ENCODE results near the gene ANXA2R. TPM values are rescaled to one million over a fixed set of nuclear protein-coding genes. Genes with fewer than 3 reads are reported as not detected.
A peak's percentile ranks its signal among the peaks of the same experiment; 100 is the strongest.
"Not testable (repeated sequence)": the region's sequence is repeated elsewhere in the genome, so short reads cannot be mapped to it uniquely, and the experiment has no call there.

The ANXA2R gene
- total and polyA plus RNA-seq, 4 experiments from 2014 or later = 35.8 to 47.8 (median 45.2) TPM

DNA sequence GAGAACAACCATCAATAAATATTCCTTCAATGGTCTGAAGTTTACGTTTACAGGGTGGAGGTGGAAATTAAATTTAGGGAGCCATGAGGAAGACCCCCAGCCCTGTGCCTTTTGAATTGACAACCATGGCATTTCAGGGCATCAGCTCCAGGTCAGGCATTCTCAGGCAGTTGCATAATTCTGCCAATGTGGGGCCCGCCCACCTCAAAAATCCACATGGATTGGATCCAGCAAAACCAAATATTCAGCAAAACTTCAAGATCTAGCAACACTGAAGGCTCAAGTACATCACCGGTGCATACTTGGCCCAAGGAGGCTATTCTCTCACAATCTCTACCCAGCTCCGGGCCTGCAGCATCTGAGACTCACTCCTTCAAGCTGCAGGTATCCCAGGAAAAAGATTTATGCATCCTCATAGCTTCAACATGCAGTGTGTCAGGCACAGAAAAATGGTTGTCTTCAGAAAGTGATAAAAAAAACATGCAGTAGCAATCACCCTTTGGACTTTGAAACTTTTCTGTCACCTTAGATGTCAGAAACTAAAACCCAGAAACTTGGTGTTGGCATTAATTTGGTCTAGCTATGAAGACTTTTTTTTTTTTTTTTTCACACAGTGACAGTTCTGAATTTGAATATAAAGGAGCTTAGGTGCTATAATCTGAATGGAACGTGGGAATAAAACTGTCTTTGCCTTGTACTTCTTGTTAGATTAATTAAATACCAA is 21.4 kb upstream of the ANXA2R start:
- Mint-ChIP-seq H3K9me3 (peaks cover 0 to 26% (median 17%) of the 10 kb centered on the region in 8 donors), H3K36me3 (peaks cover 20 to 26% of the 10 kb centered on the region in 2 donors), H3K27ac (peak overlapping the region; percentile 20 to 93 (median 77)), H3K27me3 (no peaks in the 10 kb centered on the region), H3K4me1 (peaks cover 8 to 17% (median 13%) of the 10 kb centered on the region in 4 donors), H3K4me3 (no peak overlapping the region)
- POLR2A ChIA-PET (ENCODE audit: partially characterized antibody) = interaction anchor here (0.8 to 2.5 kb wide), 13 partner anchors 15 to 251 kb away, joined by 3 to 36 read pairs (median 6); partner anchors contain the start of genes HMGCS1 and ZNF131
- intact Hi-C loops (cut with micrococcal nuclease) = no loop called here
- H3K36me3 ChIP-seq (ENCODE audit: insufficient read depth, low read length) = no peaks in the 10 kb centered on the region
- no peak overlapping the region for H3K27ac ChIP-seq (ENCODE audit: low read depth, low read length)
- CTCF ChIA-PET (ENCODE audit: partially characterized antibody) = interaction anchor here (0.9 to 1.9 kb wide), 7 partner anchors 15 to 157 kb away, joined by 3 to 4 read pairs (median 3); no protein-coding TSS in a partner anchor
- DNase-seq = no peak
- H3K4me3 ChIP-seq (ENCODE audit: low read length in 2 of 2) = no peak overlapping the region
- no peaks in the 10 kb centered on the region for H3K27me3 ChIP-seq (ENCODE audit: insufficient read depth, low read length)
- peaks cover 8% of the 10 kb centered on the region for H3K4me1 ChIP-seq (ENCODE audit: insufficient read depth, low read length)
- H3K9me3 ChIP-seq (ENCODE audit: control insufficient read depth in 1 of 2, low read length in 2 of 2) = no peaks in the 10 kb centered on the region

DNA sequence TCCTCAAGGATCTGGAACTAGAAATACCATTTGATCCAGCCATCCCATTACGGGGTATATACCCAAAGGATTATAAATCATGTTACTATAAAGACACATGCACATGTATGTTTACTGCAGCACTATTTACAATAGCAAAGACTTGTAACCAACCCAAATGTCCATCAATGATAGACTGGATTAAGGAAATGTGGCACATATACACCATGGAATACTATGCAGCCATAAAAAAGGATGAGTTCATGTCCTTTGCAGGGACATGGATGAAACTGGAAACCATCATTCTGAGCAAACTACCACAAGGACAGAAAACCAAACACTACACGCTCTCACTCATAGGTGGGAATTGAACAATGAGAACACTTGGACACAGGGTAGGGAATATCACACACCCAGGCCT is 19.9 kb upstream of the ANXA2R start:
- H3K4me3 Mint-ChIP-seq; H3K36me3 ChIP-seq (ENCODE audit: insufficient read depth, low read length); H3K27me3 Mint-ChIP-seq; H3K27ac ChIP-seq (ENCODE audit: low read depth, low read length); H3K27me3 ChIP-seq (ENCODE audit: insufficient read depth, low read length); H3K9me3 ChIP-seq (ENCODE audit: control insufficient read depth in 1 of 2, low read length in 2 of 2); DNase-seq; CTCF ChIA-PET (ENCODE audit: partially characterized antibody); H3K4me3 ChIP-seq (ENCODE audit: low read length in 2 of 2); intact Hi-C loops (cut with micrococcal nuclease); H3K4me1 ChIP-seq (ENCODE audit: insufficient read depth, low read length): not testable (repeated sequence)
- Mint-ChIP-seq H3K4me1 (peaks cover 8 to 17% (median 12%) of the 10 kb centered on the region in 4 donors), H3K9me3 (peaks cover 0 to 34% (median 27%) of the 10 kb centered on the region in 8 donors), H3K27ac (peak overlapping the region in 3 of 7 donors; percentile 46 to 80 (median 72)), H3K36me3 (peaks cover 22 to 30% of the 10 kb centered on the region in 2 donors)
- POLR2A ChIA-PET (ENCODE audit: partially characterized antibody) = interaction anchor here (2.5 kb wide), 1 partner anchor 68 kb away, joined by 12 read pairs; no protein-coding TSS in a partner anchor

DNA sequence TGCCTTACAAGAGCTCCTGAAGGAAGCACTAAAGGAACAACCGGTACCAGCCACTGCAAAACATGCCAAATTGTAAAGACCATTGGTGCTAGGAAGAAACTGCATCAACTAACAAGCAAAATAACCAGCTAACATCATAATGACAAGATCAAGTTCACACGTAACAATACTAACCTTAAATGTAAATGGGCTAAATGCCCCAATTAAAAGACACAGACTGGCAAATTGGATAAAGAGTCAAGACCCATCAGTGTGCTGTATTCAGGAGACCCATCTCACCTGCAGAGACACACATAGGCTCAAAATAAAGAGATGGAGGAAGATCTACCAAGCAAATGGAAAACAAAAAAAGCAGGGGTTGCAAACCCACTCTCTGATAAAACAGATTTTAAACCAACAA is 15.0 kb upstream of the ANXA2R start:
- intact Hi-C loops (cut with micrococcal nuclease); H3K4me1 Mint-ChIP-seq; H3K36me3 ChIP-seq (ENCODE audit: insufficient read depth, low read length); CTCF ChIA-PET (ENCODE audit: partially characterized antibody); DNase-seq; H3K27ac Mint-ChIP-seq; H3K4me1 ChIP-seq (ENCODE audit: insufficient read depth, low read length); H3K4me3 Mint-ChIP-seq; H3K4me3 ChIP-seq (ENCODE audit: low read length in 2 of 2); H3K27ac ChIP-seq (ENCODE audit: low read depth, low read length); H3K27me3 Mint-ChIP-seq; H3K27me3 ChIP-seq (ENCODE audit: insufficient read depth, low read length); H3K9me3 ChIP-seq (ENCODE audit: control insufficient read depth in 1 of 2, low read length in 2 of 2): not testable (repeated sequence)
- Mint-ChIP-seq H3K9me3 (peaks cover 0 to 33% (median 20%) of the 10 kb centered on the region in 8 donors), H3K36me3 (peaks cover 34 to 47% of the 10 kb centered on the region in 2 donors)
- POLR2A ChIA-PET (ENCODE audit: partially characterized antibody) = interaction anchor here (2.7 to 6.3 kb wide), 2 partner anchors 9 to 13 kb away, joined by 18 to 26 read pairs; no protein-coding TSS in a partner anchor

DNA sequence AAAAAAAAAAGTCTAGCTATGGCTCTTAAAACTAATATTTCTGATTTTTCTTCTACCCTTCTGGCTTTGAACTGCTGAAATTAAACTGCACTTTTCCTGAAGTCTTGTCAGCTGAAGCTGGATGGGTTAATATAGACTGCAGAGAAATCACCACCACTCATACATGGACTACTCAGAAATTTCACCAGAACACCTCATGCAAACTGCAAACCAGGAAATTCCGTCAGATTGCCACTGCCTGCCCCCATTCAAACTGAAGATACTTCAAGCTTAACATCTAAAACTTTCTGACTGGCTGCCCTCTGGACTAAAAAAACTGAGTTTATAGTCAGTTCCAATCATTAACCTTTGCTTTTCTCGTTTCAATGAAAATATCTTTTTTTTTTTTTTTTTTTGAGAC is 11.6 kb upstream of the ANXA2R start:
- H3K36me3 Mint-ChIP-seq = peaks cover 31 to 44% of the 10 kb centered on the region in 2 donors
- ChIA-PET CTCF (ENCODE audit: partially characterized antibody) (interaction anchor here (0.5 to 1.0 kb wide), 2 partner anchors 52 to 58 kb away, joined by 3 to 4 read pairs; no protein-coding TSS in a partner anchor), POLR2A (ENCODE audit: partially characterized antibody) (interaction anchor here (6.3 kb wide), 1 partner anchor 13 kb away, joined by 26 read pairs; no protein-coding TSS in a partner anchor)

DNA sequence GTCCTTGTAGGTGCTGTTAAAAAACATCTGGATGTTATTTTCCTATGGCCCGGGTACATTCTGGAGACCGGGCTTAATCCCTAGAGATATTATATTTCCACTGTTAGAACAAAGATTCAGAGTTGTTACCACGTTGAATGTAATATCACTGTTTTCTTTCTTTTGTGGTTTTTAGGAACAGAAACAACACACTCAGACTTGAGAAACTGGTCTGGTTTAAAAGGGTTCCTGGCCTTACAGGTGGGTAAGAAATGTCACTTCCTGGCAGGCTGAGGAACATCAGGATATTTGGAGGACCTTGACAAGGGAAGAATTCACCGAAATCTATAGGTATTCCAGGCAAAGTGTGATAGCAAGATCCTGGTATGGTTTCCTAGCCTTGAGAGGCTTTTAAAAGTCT is 10.3 kb upstream of the ANXA2R start:
- H3K27ac ChIP-seq (ENCODE audit: low read depth, low read length) = no peak overlapping the region
- Mint-ChIP-seq H3K4me1 (peaks cover 5 to 9% (median 7%) of the 10 kb centered on the region in 4 donors), H3K36me3 (peaks cover 25 to 37% of the 10 kb centered on the region in 2 donors), H3K4me3 (no peak overlapping the region), H3K27me3 (no peaks in the 10 kb centered on the region), H3K9me3 (peaks cover 0 to 4% (median 2%) of the 10 kb centered on the region in 8 donors), H3K27ac (no peak overlapping the region)
- H3K36me3 ChIP-seq (ENCODE audit: insufficient read depth, low read length) = peaks cover 5% of the 10 kb centered on the region
- no peaks in the 10 kb centered on the region for H3K9me3 ChIP-seq (ENCODE audit: control insufficient read depth in 1 of 2, low read length in 2 of 2)
- no peak overlapping the region for H3K4me3 ChIP-seq (ENCODE audit: low read length in 2 of 2)
- intact Hi-C loops (cut with micrococcal nuclease) = no loop called here
- no peak for DNase-seq
- ChIA-PET CTCF (ENCODE audit: partially characterized antibody) (interaction anchor here (1.2 to 2.7 kb wide), 4 partner anchors 9 to 142 kb away, joined by 3 to 11 read pairs (median 6); no protein-coding TSS in a partner anchor), POLR2A (ENCODE audit: partially characterized antibody) (interaction anchor here (1.0 to 6.3 kb wide), 3 partner anchors 8 to 14 kb away, joined by 3 to 26 read pairs (median 9); no protein-coding TSS in a partner anchor)
- no peaks in the 10 kb centered on the region for H3K27me3 ChIP-seq (ENCODE audit: insufficient read depth, low read length)
- peaks cover 2% of the 10 kb centered on the region for H3K4me1 ChIP-seq (ENCODE audit: insufficient read depth, low read length)

More for the DNA sequence above, 11.6 kb upstream of the ANXA2R start:
- H3K4me1 ChIP-seq (ENCODE audit: insufficient read depth, low read length) = no peaks in the 10 kb centered on the region
- no peaks in the 10 kb centered on the region for H3K27me3 Mint-ChIP-seq
- no peak for DNase-seq
- H3K27me3 ChIP-seq (ENCODE audit: insufficient read depth, low read length) = no peaks in the 10 kb centered on the region
- intact Hi-C loops (cut with micrococcal nuclease) = no loop called here
- H3K9me3 ChIP-seq (ENCODE audit: control insufficient read depth in 1 of 2, low read length in 2 of 2) = no peaks in the 10 kb centered on the region
- H3K4me1 Mint-ChIP-seq = peaks cover under 1 to 6% (median 3%) of the 10 kb centered on the region in 4 donors
- H3K4me3 Mint-ChIP-seq = no peak overlapping the region
- no peak overlapping the region for H3K4me3 ChIP-seq (ENCODE audit: low read length in 2 of 2)
- H3K27ac Mint-ChIP-seq = no peak overlapping the region
- peaks cover 5% of the 10 kb centered on the region for H3K36me3 ChIP-seq (ENCODE audit: insufficient read depth, low read length)
- H3K27ac ChIP-seq (ENCODE audit: low read depth, low read length) = no peak overlapping the region
- peaks cover 0 to 14% (median 9%) of the 10 kb centered on the region in 8 donors for H3K9me3 Mint-ChIP-seq

DNA sequence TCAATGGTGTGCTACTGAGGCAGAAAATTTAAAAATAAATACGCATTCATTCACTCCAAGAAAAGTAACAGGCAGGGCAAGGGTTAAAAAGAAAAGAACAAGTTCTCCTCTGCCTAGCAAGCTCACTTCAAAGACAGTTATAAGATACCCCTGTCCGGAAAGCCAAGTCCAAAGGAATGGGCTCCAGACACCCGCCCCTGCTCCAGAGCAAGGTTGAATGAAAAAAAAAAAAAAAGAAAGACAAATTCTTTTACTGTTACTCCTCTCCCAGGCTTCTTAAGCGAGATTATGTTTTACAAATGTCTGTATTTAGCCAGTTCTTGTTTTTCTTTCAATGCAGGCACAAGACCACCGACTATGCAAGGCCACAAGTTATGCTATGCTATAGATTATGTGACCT is 9.1 kb upstream of the ANXA2R start:
- no peak overlapping the region for H3K27ac ChIP-seq (ENCODE audit: low read depth, low read length)
- Mint-ChIP-seq H3K36me3 (peaks cover 27 to 40% of the 10 kb centered on the region in 2 donors), H3K27ac (no peak overlapping the region), H3K4me3 (no peak overlapping the region), H3K9me3 (peaks cover 0 to 1% (median 0%) of the 10 kb centered on the region in 8 donors), H3K27me3 (no peaks in the 10 kb centered on the region), H3K4me1 (peaks cover 15 to 19% (median 17%) of the 10 kb centered on the region in 4 donors)
- H3K4me3 ChIP-seq (ENCODE audit: low read length in 2 of 2) = no peak overlapping the region
- H3K27me3 ChIP-seq (ENCODE audit: insufficient read depth, low read length) = no peaks in the 10 kb centered on the region
- no peak for DNase-seq
- ChIA-PET CTCF (ENCODE audit: partially characterized antibody) (interaction anchor here (0.9 to 2.7 kb wide), 5 partner anchors 8 to 141 kb away, joined by 3 to 11 read pairs (median 6); no protein-coding TSS in a partner anchor), POLR2A (ENCODE audit: partially characterized antibody) (interaction anchor here (0.6 to 6.3 kb wide), 4 partner anchors 8 to 42 kb away, joined by 3 to 26 read pairs (median 6); no protein-coding TSS in a partner anchor)
- H3K9me3 ChIP-seq (ENCODE audit: control insufficient read depth in 1 of 2, low read length in 2 of 2) = no peaks in the 10 kb centered on the region
- intact Hi-C loops (cut with micrococcal nuclease) = no loop called here
- peaks cover 13% of the 10 kb centered on the region for H3K4me1 ChIP-seq (ENCODE audit: insufficient read depth, low read length)
- peaks cover 7% of the 10 kb centered on the region for H3K36me3 ChIP-seq (ENCODE audit: insufficient read depth, low read length)

DNA sequence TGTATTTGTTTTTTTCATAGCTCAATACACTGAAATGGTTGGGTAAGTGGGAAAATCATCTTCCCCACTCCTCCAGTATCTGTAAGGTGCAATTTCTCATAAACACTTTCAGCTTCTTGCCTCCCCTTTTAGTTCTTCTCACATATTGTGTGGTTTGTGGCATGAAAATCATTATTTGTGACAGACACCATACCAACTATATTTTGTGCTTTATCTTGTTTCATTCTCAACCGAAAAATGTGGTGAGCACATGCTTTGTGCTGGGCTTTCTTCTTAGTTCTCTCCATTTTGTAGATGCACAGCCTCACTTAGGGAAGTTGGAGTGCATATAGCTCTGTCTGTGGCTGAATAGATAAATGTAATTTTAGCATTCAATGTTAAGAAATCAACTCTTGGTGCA is 6.4 kb upstream of the ANXA2R start:
- H3K9me3 ChIP-seq (ENCODE audit: control insufficient read depth in 1 of 2, low read length in 2 of 2) = no peaks in the 10 kb centered on the region
- no peaks in the 10 kb centered on the region for H3K27me3 ChIP-seq (ENCODE audit: insufficient read depth, low read length)
- Mint-ChIP-seq H3K4me1 (peaks cover 15 to 36% (median 26%) of the 10 kb centered on the region in 4 donors), H3K9me3 (peaks cover 0 to 9% (median 0%) of the 10 kb centered on the region in 8 donors), H3K27me3 (no peaks in the 10 kb centered on the region), H3K4me3 (peak overlapping the region in 1 of 8 donors; percentile 24), H3K27ac (peak overlapping the region in 3 of 7 donors; percentile 9 to 42 (median 39)), H3K36me3 (peaks cover 26 to 31% of the 10 kb centered on the region in 2 donors)
- intact Hi-C loops (cut with micrococcal nuclease) = no loop called here
- peaks cover 3% of the 10 kb centered on the region for H3K36me3 ChIP-seq (ENCODE audit: insufficient read depth, low read length)
- ChIA-PET CTCF (ENCODE audit: partially characterized antibody) (interaction anchor here (0.6 to 2.2 kb wide), 5 partner anchors 15 to 135 kb away, joined by 3 to 8 read pairs (median 4); no protein-coding TSS in a partner anchor), POLR2A (ENCODE audit: partially characterized antibody) (interaction anchor here (1.3 to 12.6 kb wide), 7 partner anchors 15 to 97 kb away, joined by 3 to 836 read pairs (median 7); no protein-coding TSS in a partner anchor)
- DNase-seq = no peak
- H3K4me1 ChIP-seq (ENCODE audit: insufficient read depth, low read length) = peaks cover 26% of the 10 kb centered on the region
- H3K27ac ChIP-seq (ENCODE audit: low read depth, low read length) = no peak overlapping the region
- no peak overlapping the region for H3K4me3 ChIP-seq (ENCODE audit: low read length in 2 of 2)
